ENCODE measurements around the gene STK39.

Gene STK39

GRCh38 chr2:168182550-168183249 is 64.7 kb downstream of the STK39 start:
- DNase-seq, result no peak

GRCh38 chr2:168181825-168182224 is 65.6 kb downstream of the STK39 start:
- DNase-seq, result no peak

GRCh38 chr2:168180914-168181313 is 66.5 kb downstream of the STK39 start:
- DNase-seq, result no peak

GRCh38 chr2:168180483-168180882 is 66.9 kb downstream of the STK39 start:
- no peak for DNase-seq

GRCh38 chr2:168179592-168179991 is 67.8 kb downstream of the STK39 start:
- DNase-seq, result no peak

- no peak for DNase-seq
Measured at GRCh38 chr2:168178520-168179324, 68.7 kb downstream of the STK39 start.

GRCh38 chr2:168176402-168176801 is 71.0 kb downstream of the STK39 start:
- DNase-seq, result no peak

- DNase-seq, result no peak
Measured at GRCh38 chr2:168175469-168175868, 71.9 kb downstream of the STK39 start.

GRCh38 chr2:168174756-168175155 is 72.6 kb downstream of the STK39 start:
- DNase-seq, result no peak

GRCh38 chr2:168172071-168172470 is 75.3 kb downstream of the STK39 start:
- no peak for DNase-seq

GRCh38 chr2:168171059-168171762 is 76.2 kb downstream of the STK39 start:
- DNase-seq, result no peak

- DNase-seq, result no peak
Measured at GRCh38 chr2:168169097-168169745, 78.2 kb downstream of the STK39 start.

GRCh38 chr2:168167511-168168263 is 79.7 kb downstream of the STK39 start:
- no peak for DNase-seq

- DNase-seq, result no peak
Measured at GRCh38 chr2:168166902-168167510, 80.4 kb downstream of the STK39 start.

GRCh38 chr2:168165985-168166901 is 81.2 kb downstream of the STK39 start:
- DNase-seq, result no peak

- DNase-seq, result no peak
Measured at GRCh38 chr2:168165397-168165796, 82.0 kb downstream of the STK39 start.

- DNase-seq, result no peak
Measured at GRCh38 chr2:168160897-168161296, 86.5 kb downstream of the STK39 start.

GRCh38 chr2:168159754-168160585 is 87.4 kb downstream of the STK39 start:
- no peak for DNase-seq

GRCh38 chr2:168158586-168158985 is 88.8 kb downstream of the STK39 start:
- no peak for DNase-seq

GRCh38 chr2:168157926-168158325 is 89.5 kb downstream of the STK39 start:
- no peak for DNase-seq
